Sigmoid colon (tissue), 3 donors: ENCODE measurements around the gene EPHA1.

Experiments
- CTCF ChIP-seq, 4 experiments: fragments of 450-650 bp in 3 of 4; fragments of 200-600 bp in 1 of 4; IDR thresholded peaks; one replicate each; pipeline ENCODE4 v1.5.1; 2016 to 2019; ENCODE audit warnings: antibody characterized with exemption in 4 of 4, mild to moderate bottlenecking in 3 of 4, moderate library complexity in 2 of 4
- POLR2A ChIP-seq, 2 donors: fragments of 450-650 bp; IDR thresholded peaks; one replicate each; pipeline ENCODE4 v1.6.1; 2016; ENCODE audit warnings: antibody characterized with exemption in 2 of 2, mild to moderate bottlenecking in 2 of 2, moderate library complexity in 2 of 2

- TF ChIP-seq CTCF (IDR thresholded peaks at IDR 0.05) (no peak), POLR2A (IDR thresholded peaks at IDR 0.05) (no peak)
Observed at GRCh38 chr7:143406002-143406357, 2.7 kb downstream of the EPHA1 start.
